HG03520 (cell line): Measurements from ENCODE around the gene UNC13A.

Source experiments
- ATAC-seq: cut with Tn5 transposase; IDR thresholded peaks from one replicate; pipeline ENCODE4 v1.9.1; 2021; ENCODE audit warnings: mild to moderate bottlenecking, moderate library complexity; ENCODE audit not compliant: unreplicated experiment

Gene UNC13A

DNA sequence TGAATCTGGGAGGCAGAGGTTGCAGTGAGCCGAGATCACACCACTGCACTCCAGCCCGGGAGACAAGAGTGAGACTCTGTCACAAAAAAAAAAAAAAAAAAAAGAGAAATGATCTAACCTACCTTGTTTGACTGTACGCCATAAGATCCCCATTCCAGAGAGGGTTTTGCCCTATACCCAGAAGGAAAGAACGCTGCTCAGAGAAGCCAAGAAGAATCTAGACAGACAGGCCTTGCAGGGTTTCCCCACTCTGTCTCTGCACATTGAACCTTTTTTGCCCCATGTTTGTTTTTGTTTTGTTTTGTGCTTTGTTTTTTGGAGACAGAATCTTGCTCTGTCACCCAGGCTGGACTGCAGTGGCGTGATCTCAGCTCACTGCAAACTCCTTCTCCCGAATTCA lies 23.7 kb upstream of the UNC13A start:
- no peak for ATAC-seq

- ATAC-seq = no peak
Measured at GRCh38 chr19:17706750-17707181, 18.6 kb upstream of the UNC13A start.

GRCh38 chr19:17703824-17704463 lies 15.8 kb upstream of the UNC13A start:
- ATAC-seq = no peak

DNA sequence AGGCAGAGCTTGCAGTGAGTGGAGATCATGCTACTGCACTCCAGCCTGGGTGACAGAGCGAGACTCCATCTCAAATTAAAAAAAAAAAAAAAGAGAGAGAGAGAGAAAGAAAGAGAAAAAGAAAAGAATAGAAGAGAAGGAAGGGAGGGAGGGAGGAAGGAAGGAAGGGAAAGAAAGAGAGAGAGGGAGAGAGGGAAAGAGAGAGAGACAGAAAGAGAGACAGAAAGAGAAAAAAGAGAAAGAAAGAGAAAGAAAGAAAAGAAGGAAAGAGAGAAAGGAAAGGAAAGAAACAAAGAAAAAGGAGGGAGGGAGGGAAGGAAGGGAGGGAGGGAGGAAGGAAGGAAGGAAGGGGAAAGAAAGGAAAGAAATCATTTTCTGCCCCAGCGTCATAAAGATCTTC lies 7.0 kb upstream of the UNC13A start:
- no peak for ATAC-seq

DNA sequence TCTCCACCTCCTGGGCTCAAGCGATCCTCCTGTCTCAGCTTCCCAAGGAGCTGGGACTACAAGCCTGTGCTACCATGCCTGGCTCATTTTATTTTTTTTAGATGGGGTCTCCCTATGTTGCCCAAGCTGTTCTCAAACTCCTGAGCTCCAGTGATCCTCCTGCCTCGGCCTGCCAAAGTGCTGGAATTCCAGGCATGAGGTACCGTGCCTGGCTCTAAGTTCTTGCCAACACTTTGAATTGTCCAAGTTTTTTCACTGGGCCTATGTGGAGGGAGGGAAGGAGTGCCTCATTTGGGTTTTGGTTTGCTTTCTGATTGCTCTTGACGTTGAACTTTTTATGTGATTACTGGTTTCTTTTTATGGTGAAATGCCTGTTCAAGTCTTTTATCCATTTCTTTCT lies 4.4 kb upstream of the UNC13A start:
- no peak for ATAC-seq

GRCh38 chr19:17688853-17689595 lies 870 bp upstream of the UNC13A start:
- ATAC-seq = no peak

DNA sequence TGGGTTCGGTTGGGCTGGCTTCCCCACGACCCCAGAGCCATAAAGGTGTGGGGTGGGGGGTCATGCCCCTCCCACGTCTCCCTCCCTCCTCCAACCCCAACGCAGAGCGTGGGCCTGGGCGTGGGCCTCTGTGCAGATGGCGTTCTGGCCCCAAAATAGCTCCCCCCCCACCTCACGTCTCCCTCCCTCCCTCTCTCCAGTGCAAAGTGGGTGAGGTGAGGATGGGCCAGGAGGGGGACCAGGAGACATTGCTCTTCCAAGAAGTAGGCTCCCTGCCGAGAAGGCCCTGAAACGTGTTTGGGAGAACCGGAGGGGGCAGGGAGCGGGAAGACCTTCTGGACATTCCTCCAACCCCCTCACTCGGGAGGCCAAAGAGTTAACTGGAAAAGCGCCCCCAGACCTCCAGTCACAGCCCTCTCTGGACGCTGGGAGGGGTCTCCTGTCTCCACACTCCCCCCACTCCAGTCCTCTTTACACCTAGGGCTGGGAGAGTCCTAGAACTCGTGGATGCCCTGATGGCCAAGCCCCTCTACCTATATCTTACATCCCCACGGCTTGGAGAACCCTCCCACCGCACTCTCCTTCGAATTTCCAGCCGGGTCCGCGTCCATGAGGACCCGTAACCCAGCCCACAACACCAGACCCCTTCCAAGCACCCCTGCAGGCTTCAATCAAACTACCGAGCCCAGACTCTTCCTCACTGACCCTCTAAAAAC lies 855 bp downstream of the UNC13A start:
- ATAC-seq = no peak

GRCh38 chr19:17686592-17687024 lies 1.5 kb downstream of the UNC13A start:
- no peak for ATAC-seq

- ATAC-seq = no peak
Measured at GRCh38 chr19:17686023-17686521, 2.1 kb downstream of the UNC13A start.

- ATAC-seq = no peak
Measured at GRCh38 chr19:17685451-17686022, 2.6 kb downstream of the UNC13A start.

GRCh38 chr19:17684256-17684655 lies 3.9 kb downstream of the UNC13A start:
- no peak for ATAC-seq

DNA sequence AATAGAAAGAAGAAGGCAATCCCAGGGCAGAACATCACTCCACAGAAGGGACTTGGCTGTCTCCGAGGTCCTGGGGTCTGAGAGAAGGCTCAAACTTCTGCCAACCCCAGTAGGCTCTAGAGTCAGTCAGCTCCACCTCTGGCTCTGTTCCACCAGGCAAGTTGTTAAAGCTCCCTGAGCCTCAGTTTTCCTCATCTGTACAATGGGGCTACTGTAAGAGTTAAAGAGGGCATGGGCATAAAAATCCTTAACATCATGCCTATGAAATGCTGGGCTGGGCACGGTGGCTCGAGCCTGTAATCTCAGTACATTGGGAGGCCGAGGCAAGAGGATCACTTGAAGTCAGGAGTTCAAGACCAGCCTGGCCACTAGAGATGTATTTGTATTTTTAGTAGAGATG lies 5.1 kb downstream of the UNC13A start:
- ATAC-seq = no peak

- ATAC-seq = no peak
Measured at GRCh38 chr19:17682273-17682672, 5.9 kb downstream of the UNC13A start.

DNA sequence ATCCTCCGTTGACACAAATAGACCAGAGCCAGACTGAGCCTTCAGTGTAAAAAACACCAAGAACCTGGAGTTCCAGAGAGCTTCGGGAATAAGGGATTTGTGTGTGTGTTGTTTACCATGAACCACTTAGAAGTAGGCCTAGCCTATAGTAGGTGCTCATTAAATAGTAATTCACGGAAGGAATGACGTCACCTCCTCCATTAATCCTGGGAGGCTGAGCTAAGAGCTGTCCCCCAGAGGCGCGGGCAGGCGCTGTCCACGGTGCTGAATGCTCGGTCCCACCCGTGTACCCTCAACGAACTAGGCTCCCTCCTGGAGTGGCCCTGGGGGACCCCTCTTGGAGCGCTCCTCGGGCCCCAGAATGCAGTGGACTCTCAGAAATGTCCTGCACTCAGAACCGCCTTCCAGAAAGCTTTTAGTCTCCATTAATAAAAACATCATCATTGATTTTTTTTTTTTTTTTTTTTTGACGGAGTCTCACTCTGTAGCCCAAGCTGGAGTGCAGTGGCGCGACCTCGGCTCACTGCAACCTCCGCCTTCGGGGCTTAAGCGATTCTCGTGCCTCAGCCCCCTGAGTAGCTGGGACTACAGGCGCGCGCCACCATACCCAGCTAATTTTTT lies 6.5 kb downstream of the UNC13A start:
- no peak for ATAC-seq

DNA sequence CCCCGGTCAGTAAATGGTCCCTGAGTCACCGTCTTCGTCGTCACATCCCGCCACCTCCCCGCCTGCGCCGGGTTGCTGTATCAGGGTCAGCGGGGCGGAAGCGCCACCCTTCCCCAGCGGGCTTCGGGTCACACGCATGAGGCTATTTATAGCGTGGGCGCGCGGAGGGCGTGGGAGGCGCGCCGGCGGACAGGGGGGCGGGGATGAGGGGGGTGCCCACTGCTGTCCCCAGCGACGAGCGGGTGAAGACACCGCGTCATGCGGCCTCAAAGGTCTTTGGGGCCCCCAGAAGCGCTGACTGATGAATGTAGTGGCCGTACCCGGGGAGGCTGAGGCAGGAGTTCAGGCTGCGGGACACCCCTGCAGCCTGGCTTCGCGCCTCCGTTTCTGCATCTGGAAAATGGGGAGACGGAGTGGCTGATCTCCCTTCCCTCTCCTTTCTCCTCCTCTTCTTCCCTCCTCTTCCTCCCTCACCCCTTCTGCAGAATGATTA lies 7.9 kb downstream of the UNC13A start:
- ATAC-seq = no peak

DNA sequence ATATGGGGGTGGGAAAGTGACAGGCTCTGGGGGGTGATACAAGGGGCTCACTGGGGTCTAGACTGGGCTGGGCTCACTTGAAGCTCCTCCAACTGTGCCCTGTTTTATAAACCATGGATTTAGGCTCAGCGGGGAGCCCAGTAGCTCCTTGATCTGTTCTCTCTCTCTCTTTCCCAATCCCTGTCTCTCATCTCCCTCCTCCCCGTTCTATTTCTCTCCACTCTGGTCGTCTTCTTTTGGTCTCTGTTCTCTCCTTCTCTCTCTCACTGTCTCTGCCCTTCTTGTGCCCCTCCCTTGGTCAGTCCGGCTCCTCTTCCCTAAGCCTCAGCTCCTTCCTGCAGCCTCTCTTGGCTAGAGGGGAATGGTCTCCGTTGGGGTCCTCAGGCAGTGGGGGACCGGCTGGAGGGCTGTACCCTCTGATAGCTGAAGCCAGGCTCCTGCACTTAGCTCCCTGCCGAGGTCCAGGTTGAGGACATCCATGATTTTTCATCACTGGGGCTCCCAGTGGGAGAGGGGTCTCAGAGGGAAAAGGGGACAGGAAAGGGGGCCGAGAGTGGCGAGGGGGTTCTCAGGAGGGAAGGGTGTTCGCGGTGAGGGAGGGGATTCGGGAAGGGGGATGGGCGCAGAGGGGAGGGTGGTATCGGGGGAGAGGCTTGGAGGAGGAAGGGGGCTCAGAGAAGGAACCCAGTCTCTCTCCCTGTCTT lies 8.5 kb downstream of the UNC13A start:
- ATAC-seq = no peak

GRCh38 chr19:17678836-17679235 lies 9.3 kb downstream of the UNC13A start:
- ATAC-seq = no peak

- ATAC-seq = no peak
Measured at GRCh38 chr19:17677002-17677401, 11.2 kb downstream of the UNC13A start.

GRCh38 chr19:17676295-17676694 lies 11.9 kb downstream of the UNC13A start:
- ATAC-seq = no peak
